ENCODE measurements around the gene NYNRIN. TPM values are rescaled to one million over a fixed set of nuclear protein-coding genes. Genes with fewer than 3 reads are reported as not detected.

The NYNRIN gene
- total and polyA plus RNA-seq, 2 experiments from 2014 or later = 3.1 to 20.0 TPM

- H4K20me1 ChIP-seq (replicated peaks; ENCODE audit: insufficient read depth) = no peaks in the 10 kb centered on the region
- no peak overlapping the region for H3K4me3 Mint-ChIP-seq
- no peak overlapping the region for H3K27ac Mint-ChIP-seq
- H3K4me2 ChIP-seq = no peak overlapping the region
- no peak overlapping the region for H2AFZ ChIP-seq
- no peaks in the 10 kb centered on the region for H3K9me2 ChIP-seq (ENCODE audit: insufficient read depth)
- H3K36me3 ChIP-seq (ENCODE audit: insufficient read depth) = no peaks in the 10 kb centered on the region
- peaks cover 3% of the 10 kb centered on the region; the same call in 1 of the 2 replicates for H3K27me3 ChIP-seq (ENCODE audit: insufficient read depth)
- H3K9me3 Mint-ChIP-seq = peaks cover 2% of the 10 kb centered on the region; the same call in 1 of the 3 replicates
- H3K4me1 ChIP-seq (ENCODE audit: insufficient read depth) = no peaks in the 10 kb centered on the region
- H3K27me3 Mint-ChIP-seq (ENCODE audit: insufficient read depth, low read depth, poor library complexity) = peaks cover 11% of the 10 kb centered on the region
- H3K36me3 Mint-ChIP-seq (ENCODE audit: low read depth) = peaks cover 5% of the 10 kb centered on the region; the same call in 1 of the 3 replicates
- ATAC-seq = no peak
- no peak for DNase-seq (ENCODE audit: low spot score)
- peaks cover 2% of the 10 kb centered on the region; the same call in 1 of the 3 replicates for H3K4me1 Mint-ChIP-seq
- no peaks in the 10 kb centered on the region for H3K79me2 ChIP-seq (replicated peaks; ENCODE audit: insufficient read depth)
- H3K4me3 ChIP-seq = no peak overlapping the region
- no peak for TF ChIP-seq EZH2phosphoT487 (IDR thresholded peaks at IDR 0.05; ENCODE audit: unreplicated experiment)
- TF ChIP-seq ZNF114 (CRISPR knock-in tag; IDR thresholded peaks at IDR 0.05) = no peak
- TF ChIP-seq NANOG (IDR thresholded peaks at IDR 0.05; ENCODE audit: borderline replicate concordance) = no peak
- TF ChIP-seq CREB1 (CRISPR knock-in tag; IDR thresholded peaks at IDR 0.05; ENCODE audit: low read depth) = no peak
- TF ChIP-seq, protein P1, sequence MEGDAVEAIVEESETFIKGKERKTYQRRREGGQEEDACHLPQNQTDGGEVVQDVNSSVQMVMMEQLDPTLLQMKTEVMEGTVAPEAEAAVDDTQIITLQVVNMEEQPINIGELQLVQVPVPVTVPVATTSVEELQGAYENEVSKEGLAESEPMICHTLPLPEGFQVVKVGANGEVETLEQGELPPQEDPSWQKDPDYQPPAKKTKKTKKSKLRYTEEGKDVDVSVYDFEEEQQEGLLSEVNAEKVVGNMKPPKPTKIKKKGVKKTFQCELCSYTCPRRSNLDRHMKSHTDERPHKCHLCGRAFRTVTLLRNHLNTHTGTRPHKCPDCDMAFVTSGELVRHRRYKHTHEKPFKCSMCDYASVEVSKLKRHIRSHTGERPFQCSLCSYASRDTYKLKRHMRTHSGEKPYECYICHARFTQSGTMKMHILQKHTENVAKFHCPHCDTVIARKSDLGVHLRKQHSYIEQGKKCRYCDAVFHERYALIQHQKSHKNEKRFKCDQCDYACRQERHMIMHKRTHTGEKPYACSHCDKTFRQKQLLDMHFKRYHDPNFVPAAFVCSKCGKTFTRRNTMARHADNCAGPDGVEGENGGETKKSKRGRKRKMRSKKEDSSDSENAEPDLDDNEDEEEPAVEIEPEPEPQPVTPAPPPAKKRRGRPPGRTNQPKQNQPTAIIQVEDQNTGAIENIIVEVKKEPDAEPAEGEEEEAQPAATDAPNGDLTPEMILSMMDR (conservative IDR thresholded peaks at IDR 0.05; ENCODE audit: low read depth in 2 of 2) = no peak
- no peak for TF ChIP-seq ETS1 (IDR thresholded peaks at IDR 0.05)
- TF ChIP-seq, protein P2, sequence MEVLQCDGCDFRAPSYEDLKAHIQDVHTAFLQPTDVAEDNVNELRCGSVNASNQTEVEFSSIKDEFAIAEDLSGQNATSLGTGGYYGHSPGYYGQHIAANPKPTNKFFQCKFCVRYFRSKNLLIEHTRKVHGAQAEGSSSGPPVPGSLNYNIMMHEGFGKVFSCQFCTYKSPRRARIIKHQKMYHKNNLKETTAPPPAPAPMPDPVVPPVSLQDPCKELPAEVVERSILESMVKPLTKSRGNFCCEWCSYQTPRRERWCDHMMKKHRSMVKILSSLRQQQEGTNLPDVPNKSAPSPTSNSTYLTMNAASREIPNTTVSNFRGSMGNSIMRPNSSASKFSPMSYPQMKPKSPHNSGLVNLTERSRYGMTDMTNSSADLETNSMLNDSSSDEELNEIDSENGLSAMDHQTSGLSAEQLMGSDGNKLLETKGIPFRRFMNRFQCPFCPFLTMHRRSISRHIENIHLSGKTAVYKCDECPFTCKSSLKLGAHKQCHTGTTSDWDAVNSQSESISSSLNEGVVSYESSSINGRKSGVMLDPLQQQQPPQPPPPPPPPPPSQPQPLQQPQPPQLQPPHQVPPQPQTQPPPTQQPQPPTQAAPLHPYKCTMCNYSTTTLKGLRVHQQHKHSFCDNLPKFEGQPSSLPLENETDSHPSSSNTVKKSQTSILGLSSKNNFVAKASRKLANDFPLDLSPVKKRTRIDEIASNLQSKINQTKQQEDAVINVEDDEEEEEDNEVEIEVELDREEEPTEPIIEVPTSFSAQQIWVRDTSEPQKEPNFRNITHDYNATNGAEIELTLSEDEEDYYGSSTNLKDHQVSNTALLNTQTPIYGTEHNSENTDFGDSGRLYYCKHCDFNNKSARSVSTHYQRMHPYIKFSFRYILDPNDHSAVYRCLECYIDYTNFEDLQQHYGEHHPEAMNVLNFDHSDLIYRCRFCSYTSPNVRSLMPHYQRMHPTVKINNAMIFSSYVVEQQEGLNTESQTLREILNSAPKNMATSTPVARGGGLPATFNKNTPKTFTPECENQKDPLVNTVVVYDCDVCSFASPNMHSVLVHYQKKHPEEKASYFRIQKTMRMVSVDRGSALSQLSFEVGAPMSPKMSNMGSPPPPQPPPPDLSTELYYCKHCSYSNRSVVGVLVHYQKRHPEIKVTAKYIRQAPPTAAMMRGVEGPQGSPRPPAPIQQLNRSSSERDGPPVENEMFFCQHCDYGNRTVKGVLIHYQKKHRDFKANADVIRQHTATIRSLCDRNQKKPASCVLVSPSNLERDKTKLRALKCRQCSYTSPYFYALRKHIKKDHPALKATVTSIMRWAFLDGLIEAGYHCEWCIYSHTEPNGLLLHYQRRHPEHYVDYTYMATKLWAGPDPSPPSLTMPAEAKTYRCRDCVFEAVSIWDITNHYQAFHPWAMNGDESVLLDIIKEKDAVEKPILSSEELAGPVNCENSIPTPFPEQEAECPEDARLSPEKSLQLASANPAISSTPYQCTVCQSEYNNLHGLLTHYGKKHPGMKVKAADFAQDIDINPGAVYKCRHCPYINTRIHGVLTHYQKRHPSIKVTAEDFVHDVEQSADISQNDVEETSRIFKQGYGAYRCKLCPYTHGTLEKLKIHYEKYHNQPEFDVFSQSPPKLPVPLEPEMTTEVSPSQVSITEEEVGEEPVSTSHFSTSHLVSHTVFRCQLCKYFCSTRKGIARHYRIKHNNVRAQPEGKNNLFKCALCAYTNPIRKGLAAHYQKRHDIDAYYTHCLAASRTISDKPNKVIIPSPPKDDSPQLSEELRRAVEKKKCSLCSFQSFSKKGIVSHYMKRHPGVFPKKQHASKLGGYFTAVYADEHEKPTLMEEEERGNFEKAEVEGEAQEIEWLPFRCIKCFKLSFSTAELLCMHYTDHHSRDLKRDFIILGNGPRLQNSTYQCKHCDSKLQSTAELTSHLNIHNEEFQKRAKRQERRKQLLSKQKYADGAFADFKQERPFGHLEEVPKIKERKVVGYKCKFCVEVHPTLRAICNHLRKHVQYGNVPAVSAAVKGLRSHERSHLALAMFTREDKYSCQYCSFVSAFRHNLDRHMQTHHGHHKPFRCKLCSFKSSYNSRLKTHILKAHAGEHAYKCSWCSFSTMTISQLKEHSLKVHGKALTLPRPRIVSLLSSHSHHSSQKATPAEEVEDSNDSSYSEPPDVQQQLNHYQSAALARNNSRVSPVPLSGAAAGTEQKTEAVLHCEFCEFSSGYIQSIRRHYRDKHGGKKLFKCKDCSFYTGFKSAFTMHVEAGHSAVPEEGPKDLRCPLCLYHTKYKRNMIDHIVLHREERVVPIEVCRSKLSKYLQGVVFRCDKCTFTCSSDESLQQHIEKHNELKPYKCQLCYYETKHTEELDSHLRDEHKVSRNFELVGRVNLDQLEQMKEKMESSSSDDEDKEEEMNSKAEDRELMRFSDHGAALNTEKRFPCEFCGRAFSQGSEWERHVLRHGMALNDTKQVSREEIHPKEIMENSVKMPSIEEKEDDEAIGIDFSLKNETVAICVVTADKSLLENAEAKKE (CRISPR knock-in tag; IDR thresholded peaks at IDR 0.05) = no peak
- no peak for TF ChIP-seq JUNB (IDR thresholded peaks at IDR 0.05; ENCODE audit: unreplicated experiment)
- TF ChIP-seq REST (IDR thresholded peaks at IDR 0.05; ENCODE audit: unreplicated experiment) = no peak
- TF ChIP-seq STAT1 (IDR thresholded peaks at IDR 0.05; ENCODE audit: unreplicated experiment) = no peak
- no peak for TF ChIP-seq ZNF331 (CRISPR knock-in tag; IDR thresholded peaks at IDR 0.05; ENCODE audit: low read depth)
- TF ChIP-seq EZH2 (IDR thresholded peaks at IDR 0.05; ENCODE audit: low read depth, unreplicated experiment) = no peak
- TF ChIP-seq POLR2AphosphoS5 (IDR thresholded peaks at IDR 0.05; ENCODE audit: low read depth) = no peak
- H3F3A ChIP-seq (replicated peaks; ENCODE audit: low read depth) = no peaks in the 10 kb centered on the region
- H3K27ac ChIP-seq (ENCODE audit: low read depth) = no peak overlapping the region
These were observed 16.8 kb downstream of the NYNRIN start for GRCh38 chr14:24415421-24416253.

Data from GM23338 (cell line).